GM12873 (cell line): ENCODE measurements around the gene TEX2.
A peak's percentile ranks its signal among the peaks of the same experiment; 100 is the strongest.

Experiments
- CTCF ChIP-seq: IDR thresholded peaks from 2 replicates; pipeline ENCODE4 v1.5.1; 2012; ENCODE audit warnings: low read depth, mild to moderate bottlenecking, moderate library complexity, low read length, control low read depth; ENCODE audit not compliant: insufficient read depth; ENCODE audit errors: missing control alignments

The TEX2 gene

GRCh38 chr17:64263000-64263766 is at the start of gene TEX2:
Gene TEX2, minus strand, starts transcription at chr17:64263260. Its CDS starts 49,043 bp downstream, at chr17:64214217.
- no peak for TF ChIP-seq CTCF

- no peak for TF ChIP-seq CTCF
Measured at GRCh38 chr17:64309710-64310109, 46.6 kb upstream of the TEX2 start.

GRCh38 chr17:64309021-64309420 is 46.0 kb upstream of the TEX2 start:
- TF ChIP-seq CTCF, result no peak

- peak; percentile 75 for TF ChIP-seq CTCF
Measured at GRCh38 chr17:64306850-64307463, 43.9 kb upstream of the TEX2 start.

GRCh38 chr17:64304551-64304950 is 41.5 kb upstream of the TEX2 start:
- no peak for TF ChIP-seq CTCF

GRCh38 chr17:64300699-64300965 is 37.6 kb upstream of the TEX2 start:
- no peak for TF ChIP-seq CTCF

- no peak for TF ChIP-seq CTCF
Measured at GRCh38 chr17:64297467-64298088, 34.5 kb upstream of the TEX2 start.
